GM12878 (cell line): ENCODE results near the gene MSH2. TPM values are rescaled to one million over a fixed set of nuclear protein-coding genes. Genes with fewer than 3 reads are reported as not detected.

Experiments used
- ATAC-seq: fragments of 200-7000 bp; cut with Tn5 transposase; 3 replicates; pipeline ENCODE4 v1.9.1; 2020; ENCODE audit warnings: mild to moderate bottlenecking, moderate library complexity
- BruUV-seq: library from RNA; stranded (reverse); fragments of 400-500 nt; replicated peaks from 2 replicates; lab custom pipeline; 2021; lab: Mats Ljungman, UMichigan
- CTCF ChIA-PET: fragments of 300-600 bp; sonication (Branson Sonifier 250); formaldehyde crosslinking; extraction: SDS; loops from one replicate; lab custom pipeline; 2021; ENCODE audit warnings: inconsistent platforms; lab: Yijun Ruan, JAX
- POLR2A ChIA-PET: fragments of 350-600 bp; formaldehyde crosslinking; extraction: SDS; loops from one replicate; lab custom pipeline; 2021; ENCODE audit warnings: inconsistent platforms; lab: Charles Lee
- RAD21 ChIA-PET: fragments of 300-600 bp; sonication (Branson Sonifier 250); formaldehyde crosslinking; loops from one replicate; lab custom pipeline; 2023; ENCODE audit warnings: antibody characterized with exemption; ENCODE audit not compliant: unreplicated experiment; lab: Charles Lee
- SMC1A ChIA-PET: fragments of 300-600 bp; sonication (Branson Sonifier 250); formaldehyde crosslinking; loops from one replicate; lab custom pipeline; 2023; ENCODE audit not compliant: unreplicated experiment, uncharacterized antibody; lab: Charles Lee
- DNase-seq: peaks from one replicate; pipeline ENCODE4 v3.0.0-alpha.2; 2011; ENCODE audit warnings: low read depth, low spot score
- FAIRE-seq: peaks from 3 replicates; lab custom pipeline; 2011; peaks lifted over from hg19 to GRCh38; lab: Jason Lieb, UNC
- H2AFZ ChIP-seq: 2 replicates; pipeline ENCODE4 v1.6.0; 2011; ENCODE audit warnings: low read depth, low read length, control low read depth; ENCODE audit not compliant: control insufficient read depth
- H3K27ac ChIP-seq: 2 replicates; pipeline ENCODE4 v1.5.1; 2011; ENCODE audit warnings: control low read depth; ENCODE audit not compliant: control insufficient read depth, insufficient read depth
- H3K27me3 ChIP-seq, 2 experiments: replicated peaks in 1 of 2; 2 replicates each; pipeline versions ENCODE4 v1.6.0 to v1.6.1; 2011; ENCODE audit warnings: low read length in 1 of 2; ENCODE audit not compliant: control insufficient read depth in 2 of 2, insufficient read depth in 2 of 2
- H3K36me3 ChIP-seq, 2 experiments: 2 replicates each; pipeline ENCODE4 v1.5.1; 2011; ENCODE audit warnings: low read length in 1 of 2; ENCODE audit not compliant: control insufficient read depth in 2 of 2, insufficient read depth in 2 of 2
- H3K4me1 ChIP-seq: 2 replicates; pipeline ENCODE4 v1.6.1; 2011; ENCODE audit warnings: mild to moderate bottlenecking, low read length, moderate library complexity, mixed read lengths; ENCODE audit not compliant: control insufficient read depth, insufficient read depth
- H3K4me2 ChIP-seq: 2 replicates; pipeline ENCODE4 v1.6.0; 2011; ENCODE audit warnings: control low read depth; ENCODE audit not compliant: control insufficient read depth, insufficient read depth
- H3K4me3 ChIP-seq: fragments of 200-600 bp; sonication (generic); 2 replicates; pipeline ENCODE4 v1.5.1; 2016
- H3K79me2 ChIP-seq: 2 replicates; pipeline ENCODE4 v1.6.0; 2011; ENCODE audit warnings: low read length; ENCODE audit not compliant: control insufficient read depth, insufficient read depth
- H3K9ac ChIP-seq: 2 replicates; pipeline ENCODE4 v1.8.0; 2011; ENCODE audit warnings: low read length, control low read depth, mixed read lengths; ENCODE audit not compliant: control insufficient read depth, insufficient read depth
- H3K9me3 ChIP-seq: replicated peaks from 3 replicates; pipeline ENCODE4 v1.5.1; 2011; ENCODE audit warnings: mild to moderate bottlenecking, low read length; ENCODE audit not compliant: control insufficient read depth, insufficient read depth
- H4K20me1 ChIP-seq: 2 replicates; pipeline ENCODE4 v1.6.0; 2011; ENCODE audit not compliant: control insufficient read depth, insufficient read depth
- CREM ChIP-seq: IDR thresholded peaks from 2 replicates; pipeline ENCODE4 v1.6.1; 2014; ENCODE audit warnings: antibody characterized with exemption, low read depth
- EGR1 ChIP-seq, 2 experiments: IDR thresholded peaks; 1 replicate in 1 of 2; 2 replicates in 1 of 2; pipeline ENCODE4 v1.6.1; 2011 to 2012; ENCODE audit warnings: low read depth in 2 of 2, low read length in 2 of 2, borderline replicate concordance in 1 of 2, mild to moderate bottlenecking in 1 of 2, moderate library complexity in 1 of 2
- ELK1 ChIP-seq: IDR thresholded peaks from 2 replicates; pipeline ENCODE4 v1.6.1; 2012; ENCODE audit warnings: low read depth, low read length, improper control_type of control experiment
- EP300 ChIP-seq, 2 experiments: fragments of 150-350 bp in 1 of 2; IDR thresholded peaks; 2 replicates each; pipeline ENCODE4 v1.6.1; 2011 to 2012; ENCODE audit warnings: low read depth in 2 of 2, low read length in 2 of 2, borderline replicate concordance in 1 of 2, improper control_type of control experiment in 1 of 2, inconsistent platforms in 1 of 2; ENCODE audit not compliant: control insufficient read depth in 1 of 2
- JUND ChIP-seq: IDR thresholded peaks from 2 replicates; pipeline ENCODE4 v1.6.1; 2012; ENCODE audit warnings: low read depth, mild to moderate bottlenecking, low read length, improper control_type of control experiment, moderate library complexity
- KLF5 ChIP-seq: fragments of 450-650 bp; IDR thresholded peaks from 2 replicates; pipeline ENCODE4 v1.6.1; 2014; ENCODE audit warnings: mild to moderate bottlenecking; ENCODE audit not compliant: partially characterized antibody
- POU2F2 ChIP-seq: IDR thresholded peaks from 3 replicates; pipeline ENCODE4 v1.6.1; 2011; ENCODE audit warnings: low read depth, mild to moderate bottlenecking, low read length, borderline replicate concordance
- SREBF2 ChIP-seq: IDR thresholded peaks from 2 replicates; pipeline ENCODE4 v1.6.1; 2012; ENCODE audit warnings: mild to moderate bottlenecking, low read length
- SUZ12 ChIP-seq: fragments of 200-600 bp; sonication (generic); IDR thresholded peaks from one replicate; pipeline ENCODE4 v1.6.1; 2018; ENCODE audit warnings: antibody characterized with exemption, mild to moderate bottlenecking; ENCODE audit not compliant: unreplicated experiment
- ZZZ3 ChIP-seq: IDR thresholded peaks from 2 replicates; pipeline ENCODE4 v1.6.1; 2011; ENCODE audit warnings: low read depth; ENCODE audit not compliant: control insufficient read depth, insufficient read length
- in situ Hi-C: fragments of 300-500 bp; cut with MboI; formaldehyde crosslinking; loops from 9 replicates; pipeline ENCODE4 v1.14.3; 2018; ENCODE audit warnings: mixed read lengths
- intact Hi-C: fragments of 100-400 bp; cut with micrococcal nuclease; formaldehyde crosslinking; loops from one replicate; pipeline ENCODE4 v1.14.2; 2022; ENCODE audit not compliant: unreplicated experiment
- polyA plus RNA-seq, 11 experiments: library from polyadenylated mRNA; depleted of rRNA in 4 of 11; unstranded in 6 of 11; stranded (reverse) in 5 of 11; fragments of >200 nt; fragmentation: Nextera tagmentation in 4 of 11; fragmentation: Illumina TruSeq in 1 of 11; extraction: Ambion mirVana in 4 of 11; extraction: Trizol in 1 of 11; gene quantifications; 1 replicate in 1 of 11; 2 replicates in 10 of 11; pipeline versions ENCODE4 v1.2.1 to v1.2.3, GENCODE V29; 2011 to 2016; ENCODE audit warnings: inconsistent platforms in 2 of 11, missing spikeins in 2 of 11, low read depth in 1 of 11
- total RNA-seq, 4 experiments: library from RNA; depleted of rRNA in 3 of 4; stranded (reverse); fragments of >200 nt in 3 of 4; fragmentation: Illumina TruSeq in 1 of 4; extraction: Trizol in 1 of 4; gene quantifications; 2 replicates each; pipeline versions ENCODE4 v1.2.1 to v1.2.3, GENCODE V29; 2013 to 2021
- TF ChIP-seq, protein P1 (sequence below): IDR thresholded peaks from 2 replicates; pipeline ENCODE4 v1.6.1; 2011; ENCODE audit warnings: borderline replicate concordance, low read depth, mild to moderate bottlenecking, moderate library complexity, mixed read lengths, low read length; ENCODE audit not compliant: insufficient read depth; ENCODE audit errors: extremely low read length

Gene MSH2
- total and polyA plus RNA-seq, 10 of the 15 experiments (the other 5 are each of a cell fraction or from before 2014, with no cell fraction given), result 24.3 to 94.4 (median 55.5) TPM

- no peaks in the 10 kb centered on the region for H3K79me2 ChIP-seq
- H3K9me3 ChIP-seq, result no peaks in the 10 kb centered on the region
- RAD21 ChIA-PET, result no interaction called here
- H3K4me1 ChIP-seq, result no peaks in the 10 kb centered on the region
- SMC1A ChIA-PET, result no interaction called here
- no peak for DNase-seq
- no peak overlapping the region for H3K27ac ChIP-seq
- intact Hi-C loops, result no loop called here
- no peak overlapping the region for H3K4me2 ChIP-seq
- no peak overlapping the region for H2AFZ ChIP-seq
- no peaks in the 10 kb centered on the region for H3K27me3 ChIP-seq
- FAIRE-seq, result no peak
- H4K20me1 ChIP-seq, result no peaks in the 10 kb centered on the region
- TF ChIP-seq, protein P1, sequence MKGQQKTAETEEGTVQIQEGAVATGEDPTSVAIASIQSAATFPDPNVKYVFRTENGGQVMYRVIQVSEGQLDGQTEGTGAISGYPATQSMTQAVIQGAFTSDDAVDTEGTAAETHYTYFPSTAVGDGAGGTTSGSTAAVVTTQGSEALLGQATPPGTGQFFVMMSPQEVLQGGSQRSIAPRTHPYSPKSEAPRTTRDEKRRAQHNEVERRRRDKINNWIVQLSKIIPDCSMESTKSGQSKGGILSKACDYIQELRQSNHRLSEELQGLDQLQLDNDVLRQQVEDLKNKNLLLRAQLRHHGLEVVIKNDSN, result no peak
- TF ChIP-seq KLF5, result no peak
- no peak for TF ChIP-seq CREM
- no peak for TF ChIP-seq EP300 (IDR thresholded peaks at IDR 0.05; ENCODE audit: borderline replicate concordance in 1 of 2, control insufficient read depth in 1 of 2, low read depth in 2 of 2, low read length in 2 of 2)
- no peak for TF ChIP-seq JUND
- no peak for TF ChIP-seq SREBF2
- TF ChIP-seq ELK1, result no peak
- TF ChIP-seq SUZ12, result no peak
- no peak for TF ChIP-seq ZZZ3
- no peak for TF ChIP-seq EGR1 (IDR thresholded peaks at IDR 0.05; ENCODE audit: borderline replicate concordance in 1 of 2, low read depth in 2 of 2, low read length in 2 of 2)
- TF ChIP-seq POU2F2, result no peak
- BruUV-seq, result no TSS peak
- no peak for ATAC-seq
- no peak overlapping the region for H3K9ac ChIP-seq
- CTCF ChIA-PET, result interaction anchor here (2.5 kb wide), 1 partner anchor 15 kb away, joined by 6 read pairs; no protein-coding TSS in a partner anchor
- no peaks in the 10 kb centered on the region; a peak in 2 of 4 replicates for H3K36me3 ChIP-seq
- POLR2A ChIA-PET, result no interaction called here
- no peak overlapping the region for H3K4me3 ChIP-seq
- in situ Hi-C loops, result no loop called here
Observed at GRCh38 chr2:47451790-47452189, 48.8 kb downstream of the MSH2 start.
